ENCODE results near the gene SETD2. TPM values are rescaled to one million over a fixed set of nuclear protein-coding genes. Genes with fewer than 3 reads are reported as not detected.
A peak's percentile ranks its signal among the peaks of the same experiment; 100 is the strongest.

Gene SETD2
- total and polyA plus RNA-seq, 7 donors, result 12.0 to 72.6 (median 52.3) TPM

DNA sequence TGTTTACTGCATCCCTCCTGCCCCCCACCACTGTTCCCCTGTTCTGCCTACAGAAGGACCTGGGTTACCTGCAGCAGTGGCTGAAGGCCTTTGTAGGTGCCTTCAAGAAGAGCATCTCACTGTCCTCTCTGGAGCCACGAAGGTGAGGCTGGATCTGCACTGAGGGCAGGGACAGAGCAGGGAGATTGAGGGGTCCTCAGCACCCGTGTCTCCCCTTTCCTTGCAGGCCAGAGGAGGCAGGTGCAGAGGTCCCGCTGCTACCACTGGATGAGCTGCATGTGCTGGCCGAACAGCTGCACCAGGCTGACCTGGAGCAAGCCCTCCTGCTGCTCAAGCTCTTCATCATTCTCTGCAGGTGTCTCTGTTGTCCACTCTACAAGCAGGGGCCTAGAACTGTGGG, 175.3 kb downstream of the SETD2 start:
- peaks cover 0 to 8% (median 4%) of the 10 kb centered on the region in 4 donors for H3K4me1 ChIP-seq
- no peak for DNase-seq
- no peak overlapping the region for H3K4me3 ChIP-seq
- 89 to 93% methylated on average over 4 of the region's 4 CpGs for WGBS, 2 donors
- no peaks in the 10 kb centered on the region for H3K9me3 ChIP-seq
- TF ChIP-seq POLR2A (IDR thresholded peaks at IDR 0.05) (no peak), EP300 (IDR thresholded peaks at IDR 0.05) (no peak), POLR2AphosphoS5 (IDR thresholded peaks at IDR 0.05) (no peak)
- TF ChIP-seq, protein P1, sequence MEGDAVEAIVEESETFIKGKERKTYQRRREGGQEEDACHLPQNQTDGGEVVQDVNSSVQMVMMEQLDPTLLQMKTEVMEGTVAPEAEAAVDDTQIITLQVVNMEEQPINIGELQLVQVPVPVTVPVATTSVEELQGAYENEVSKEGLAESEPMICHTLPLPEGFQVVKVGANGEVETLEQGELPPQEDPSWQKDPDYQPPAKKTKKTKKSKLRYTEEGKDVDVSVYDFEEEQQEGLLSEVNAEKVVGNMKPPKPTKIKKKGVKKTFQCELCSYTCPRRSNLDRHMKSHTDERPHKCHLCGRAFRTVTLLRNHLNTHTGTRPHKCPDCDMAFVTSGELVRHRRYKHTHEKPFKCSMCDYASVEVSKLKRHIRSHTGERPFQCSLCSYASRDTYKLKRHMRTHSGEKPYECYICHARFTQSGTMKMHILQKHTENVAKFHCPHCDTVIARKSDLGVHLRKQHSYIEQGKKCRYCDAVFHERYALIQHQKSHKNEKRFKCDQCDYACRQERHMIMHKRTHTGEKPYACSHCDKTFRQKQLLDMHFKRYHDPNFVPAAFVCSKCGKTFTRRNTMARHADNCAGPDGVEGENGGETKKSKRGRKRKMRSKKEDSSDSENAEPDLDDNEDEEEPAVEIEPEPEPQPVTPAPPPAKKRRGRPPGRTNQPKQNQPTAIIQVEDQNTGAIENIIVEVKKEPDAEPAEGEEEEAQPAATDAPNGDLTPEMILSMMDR (IDR thresholded peaks at IDR 0.05), result no peak
- no peaks in the 10 kb centered on the region for H3K36me3 ChIP-seq
- intact Hi-C loops (cut with DNase I), result no loop called here
- H3K27ac ChIP-seq, result no peak overlapping the region
- no peaks in the 10 kb centered on the region for H3K27me3 ChIP-seq

DNA sequence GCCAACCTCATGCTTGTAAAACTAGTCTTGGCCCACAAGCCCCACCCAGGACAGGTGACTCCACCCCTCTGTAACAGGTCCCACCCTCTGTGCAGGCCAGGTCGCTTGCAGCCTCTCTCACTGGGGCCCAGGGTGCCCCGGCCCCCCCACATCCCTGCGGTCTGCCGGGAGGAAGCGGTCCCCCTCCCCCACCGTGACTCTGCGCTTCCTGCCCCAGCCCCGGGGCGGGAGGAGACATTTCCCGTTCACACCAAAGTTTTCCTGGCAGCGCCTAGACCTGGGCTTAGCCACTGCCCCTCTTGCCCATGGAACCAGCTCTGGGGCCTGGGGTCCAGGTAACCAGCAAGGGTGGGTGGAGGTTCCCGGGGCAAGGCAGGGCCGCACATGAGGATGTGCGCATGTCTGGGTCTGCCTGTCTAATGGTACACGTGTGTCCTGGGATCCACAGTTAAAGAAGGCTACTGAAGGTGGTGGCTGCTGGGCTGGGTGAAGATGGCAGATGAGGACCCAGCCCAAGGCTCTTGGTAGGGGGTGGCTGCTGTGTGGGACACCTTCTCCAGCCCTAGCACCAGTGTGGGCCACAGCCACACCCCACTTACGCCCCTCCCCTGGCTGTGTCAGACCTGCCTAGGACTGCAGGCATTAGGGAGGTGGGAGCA, 176.0 kb downstream of the SETD2 start:
- H3K4me1 ChIP-seq, result peaks cover 0 to 8% (median 4%) of the 10 kb centered on the region in 4 donors
- WGBS, 2 donors, result 31 to 43% methylated on average over 16 of the region's 16 CpGs
- H3K36me3 ChIP-seq, result no peaks in the 10 kb centered on the region
- peak overlapping the region in 1 of 4 donors; percentile 42 for H3K27ac ChIP-seq
- intact Hi-C loops (cut with DNase I), result no loop called here
- no peaks in the 10 kb centered on the region for H3K9me3 ChIP-seq
- DNase-seq, result no peak
- H3K27me3 ChIP-seq, result no peaks in the 10 kb centered on the region
- TF ChIP-seq POLR2AphosphoS5 (IDR thresholded peaks at IDR 0.05) (peak in 1 of 4 donors; percentile 29), EP300 (IDR thresholded peaks at IDR 0.05) (no peak)
- H3K4me3 ChIP-seq, result no peak overlapping the region

DNA sequence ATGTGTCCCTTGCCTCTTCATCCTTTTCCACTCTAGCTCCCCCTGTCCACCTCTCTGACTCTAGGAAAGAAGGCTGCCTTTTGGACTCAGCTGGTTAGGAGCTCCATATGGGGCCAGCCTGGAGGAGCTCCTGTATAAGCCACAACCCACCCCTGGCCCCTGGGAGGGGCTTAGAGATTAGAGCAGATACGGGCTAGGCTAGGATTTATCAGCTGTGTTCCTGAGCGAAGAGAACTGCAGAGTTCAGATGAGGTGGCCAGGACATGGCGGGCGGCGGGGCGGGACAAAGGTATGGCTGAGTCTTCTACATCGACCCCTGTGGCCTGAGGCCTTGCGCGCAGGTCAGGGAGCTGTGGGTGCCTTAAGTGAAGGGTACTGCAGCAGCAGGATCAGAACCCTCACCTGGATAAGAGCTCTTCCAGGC, 176.6 kb downstream of the SETD2 start:
- H3K36me3 ChIP-seq, result no peaks in the 10 kb centered on the region
- WGBS, 2 donors, result 61 to 67% methylated on average over 9 of the region's 9 CpGs
- DNase-seq, result no peak
- intact Hi-C loops (cut with DNase I), result no loop called here
- no peaks in the 10 kb centered on the region for H3K27me3 ChIP-seq
- peaks cover 0 to 9% (median 4%) of the 10 kb centered on the region in 4 donors for H3K4me1 ChIP-seq
- no peak for TF ChIP-seq EP300 (IDR thresholded peaks at IDR 0.05)
- TF ChIP-seq POLR2A (IDR thresholded peaks at IDR 0.05), result no peak
- TF ChIP-seq POLR2AphosphoS5 (IDR thresholded peaks at IDR 0.05), result no peak
- no peak overlapping the region for H3K4me3 ChIP-seq
- no peaks in the 10 kb centered on the region for H3K9me3 ChIP-seq
- H3K27ac ChIP-seq, result peak overlapping the region in 1 of 4 donors; percentile 42

DNA sequence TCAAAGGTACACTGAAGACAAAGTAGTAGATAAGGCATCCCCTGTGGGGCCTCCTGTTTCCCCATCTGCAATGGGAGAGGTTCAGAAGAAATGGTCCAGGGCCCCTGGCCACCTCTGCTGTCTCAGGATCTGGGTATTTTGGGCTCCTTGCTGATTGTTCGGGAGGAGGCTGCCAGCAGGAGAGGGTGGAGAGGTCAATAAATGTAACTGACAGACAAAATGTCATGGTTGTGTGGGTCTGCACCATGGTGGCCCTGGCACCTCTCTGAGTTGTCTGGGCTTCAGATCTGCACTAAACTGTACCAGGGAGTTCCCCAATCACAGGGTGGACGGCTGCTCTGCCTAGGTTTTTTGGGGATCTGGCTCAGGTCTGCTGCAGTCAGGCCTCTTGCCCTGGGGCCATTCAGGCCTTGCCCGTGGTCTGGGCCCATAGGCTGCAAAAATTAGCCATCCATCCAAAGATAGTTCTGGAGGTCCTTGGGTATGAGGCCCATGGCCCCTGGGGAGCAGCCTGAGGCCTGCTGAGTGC, 177.1 kb downstream of the SETD2 start:
- no peaks in the 10 kb centered on the region for H3K9me3 ChIP-seq
- H3K36me3 ChIP-seq, result no peaks in the 10 kb centered on the region
- peaks cover 0 to 12% (median 4%) of the 10 kb centered on the region in 4 donors for H3K4me1 ChIP-seq
- intact Hi-C loops (cut with DNase I), result no loop called here
- TF ChIP-seq POLR2A (IDR thresholded peaks at IDR 0.05) (no peak), EP300 (IDR thresholded peaks at IDR 0.05) (no peak), POLR2AphosphoS5 (IDR thresholded peaks at IDR 0.05) (no peak)
- TF ChIP-seq, protein P1 (IDR thresholded peaks at IDR 0.05), result no peak
- no peak overlapping the region for H3K4me3 ChIP-seq
- DNase-seq, result no peak
- no peaks in the 10 kb centered on the region for H3K27me3 ChIP-seq
- H3K27ac ChIP-seq, result no peak overlapping the region
- WGBS, 2 donors, result 65 to 85% methylated on average over 3 of the region's 3 CpGs

DNA sequence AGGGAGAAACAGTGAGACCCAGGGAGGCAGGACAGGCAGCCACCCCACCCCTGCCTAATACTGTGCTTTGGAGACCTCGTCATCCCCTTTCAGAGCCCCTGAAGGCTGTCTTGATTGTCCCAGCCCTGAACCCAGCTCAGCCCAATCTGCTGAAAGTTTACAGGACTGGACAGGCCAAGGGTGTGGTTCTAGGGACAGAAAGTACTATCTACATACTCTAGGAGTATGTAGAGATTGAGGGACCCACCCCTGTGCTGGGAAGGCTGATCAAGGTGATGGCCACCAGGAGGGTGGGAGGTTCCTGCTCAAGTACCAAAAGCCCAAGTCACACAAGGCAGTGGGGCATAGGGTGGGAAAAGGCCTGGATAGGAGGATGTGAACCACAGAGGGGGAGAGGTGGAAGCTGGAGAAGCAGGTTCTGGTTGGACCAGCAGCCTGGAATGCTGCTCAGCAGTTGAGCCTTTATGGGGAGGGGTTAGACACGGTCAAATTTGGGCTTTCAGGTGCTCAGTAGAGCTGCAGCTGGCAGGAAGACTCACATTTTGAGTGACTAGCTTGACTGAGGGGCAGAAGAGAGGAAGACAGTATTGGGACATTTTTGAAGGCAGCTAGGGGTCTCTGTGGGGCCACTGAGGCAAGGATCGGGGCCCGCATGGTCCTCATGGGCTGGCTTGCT, 177.7 kb downstream of the SETD2 start:
- peaks cover 0 to 12% (median 4%) of the 10 kb centered on the region in 4 donors for H3K4me1 ChIP-seq
- intact Hi-C loops (cut with DNase I), result no loop called here
- no peaks in the 10 kb centered on the region for H3K36me3 ChIP-seq
- no peaks in the 10 kb centered on the region for H3K27me3 ChIP-seq
- no peak for TF ChIP-seq POLR2AphosphoS5 (IDR thresholded peaks at IDR 0.05)
- TF ChIP-seq EP300 (IDR thresholded peaks at IDR 0.05), result no peak
- TF ChIP-seq, protein P1 (IDR thresholded peaks at IDR 0.05), result no peak
- TF ChIP-seq POLR2A (IDR thresholded peaks at IDR 0.05), result no peak
- H3K27ac ChIP-seq, result no peak overlapping the region
- no peak for DNase-seq
- no peak overlapping the region for H3K4me3 ChIP-seq
- 85 to 88% methylated on average over 4 of the region's 4 CpGs for WGBS, 2 donors
- no peaks in the 10 kb centered on the region for H3K9me3 ChIP-seq

All from sigmoid colon (tissue), 7 donors.